Upper lobe of left lung (tissue), 6 donors: ENCODE data around the gene MSI2. TPM values are rescaled to one million over a fixed set of nuclear protein-coding genes. Genes with fewer than 3 reads are reported as not detected.

Source experiments
- ATAC-seq, 2 donors: fragments of 200-7000 bp; cut with Tn5 transposase; one replicate each; pipeline ENCODE4 v1.9.1; 2022; ENCODE audit warnings: mild to moderate bottlenecking in 2 of 2, moderate library complexity in 2 of 2; ENCODE audit not compliant: low FRiP score in 2 of 2
- DNase-seq, 2 donors: peaks; one replicate each; pipeline ENCODE4 v3.0.0-alpha.2; 2019 to 2020
- H3K27ac ChIP-seq, 4 donors: fragments of 200-600 bp; sonication (generic); one replicate each; pipeline ENCODE4 v1.5.1; 2016 to 2019
- H3K27me3 ChIP-seq, 4 donors: fragments of 200-600 bp; sonication (generic); one replicate each; pipeline ENCODE4 v1.5.1; 2017 to 2019
- H3K36me3 ChIP-seq, 4 donors: fragments of 200-600 bp; sonication (generic); one replicate each; pipeline ENCODE4 v1.5.1; 2016 to 2019
- H3K4me1 ChIP-seq, 4 donors: fragments of 200-600 bp; sonication (generic); one replicate each; pipeline ENCODE4 v1.5.1; 2018 to 2019
- H3K4me3 ChIP-seq, 4 donors: fragments of 200-600 bp; sonication (generic); one replicate each; pipeline ENCODE4 v1.5.1; 2017 to 2019; ENCODE audit warnings: mild to moderate bottlenecking in 2 of 4, moderate library complexity in 1 of 4
- H3K9me3 ChIP-seq, 4 donors: fragments of 200-600 bp; sonication (generic); one replicate each; pipeline ENCODE4 v1.5.1; 2018 to 2019
- EP300 ChIP-seq, 4 donors: sonication (generic); formaldehyde crosslinking; IDR thresholded peaks; one replicate each; pipeline ENCODE4 v1.5.1; 2017; ENCODE audit warnings: antibody characterized with exemption in 4 of 4, control low read depth in 2 of 4
- POLR2A ChIP-seq, 4 donors: fragments of 450-650 bp; IDR thresholded peaks; one replicate each; pipeline ENCODE4 v1.5.1; 2016 to 2017; ENCODE audit warnings: antibody characterized with exemption in 4 of 4, mild to moderate bottlenecking in 2 of 4
- POLR2AphosphoS5 ChIP-seq, 2 donors: sonication (generic); formaldehyde crosslinking; IDR thresholded peaks; one replicate each; pipeline ENCODE4 v1.5.1; 2017; ENCODE audit warnings: antibody characterized with exemption in 2 of 2
- WGBS, 2 donors: methylation state at CpG; one replicate each; pipeline ENCODE4 v1.1.5; 2017 to 2018; 5-methylcytosine and 5-hydroxymethylcytosine counted together
- total RNA-seq, 6 donors: library from RNA; depleted of rRNA in 4 of 6; stranded (reverse); fragments of >200 nt in 4 of 6; gene quantifications; one replicate each; pipeline versions ENCODE4 v1.1.0 to v1.2.1, GENCODE V29; 2016 to 2021
- TF ChIP-seq, protein P1 (sequence below), 6 experiments: fragments of 450-650 bp in 4 of 6; fragments of 200-600 bp in 2 of 6; sonication (generic) in 2 of 6; IDR thresholded peaks; one replicate each; pipeline ENCODE4 v1.5.1; 2016 to 2019; ENCODE audit warnings: antibody characterized with exemption in 6 of 6
- donor health status: DM: no; HTN: no; CAD: no; lungs with moderate emphysema.
- donor health status: DM: no; HTN: yes; CAD: no; lungs with severe emphysema.

MSI2 gene
- total RNA-seq, 6 donors from 2014 or later = 20.1 to 44.0 (median 32.2) TPM

DNA sequence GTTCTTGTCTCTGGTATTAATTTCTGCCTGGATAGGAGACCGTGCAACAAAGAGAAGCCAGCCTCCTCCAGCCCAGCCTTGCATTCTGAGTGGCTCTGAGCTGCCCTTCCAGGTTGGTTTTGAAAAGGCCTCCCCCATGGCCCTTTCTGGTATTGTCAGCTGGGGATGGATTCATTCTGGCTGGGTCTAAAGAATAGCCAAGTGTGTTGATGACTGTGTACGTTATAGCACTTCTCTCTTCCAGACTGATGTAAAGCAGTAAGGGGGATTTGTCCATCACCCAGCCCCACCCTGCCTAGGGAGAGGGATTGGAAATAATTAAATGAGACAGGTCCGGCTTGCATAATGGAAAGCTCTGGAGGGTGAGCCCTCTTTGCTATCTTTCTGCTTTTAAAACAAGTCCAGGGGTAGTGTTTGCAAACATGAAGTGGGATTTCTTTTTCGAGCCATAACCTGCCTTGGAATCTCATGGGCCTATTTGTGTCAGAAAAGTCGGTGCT, 146.4 kb downstream of the MSI2 start:
- TF ChIP-seq POLR2A (IDR thresholded peaks at IDR 0.05) (no peak), EP300 (IDR thresholded peaks at IDR 0.05) (no peak), POLR2AphosphoS5 (IDR thresholded peaks at IDR 0.05) (no peak)
- TF ChIP-seq, protein P1, sequence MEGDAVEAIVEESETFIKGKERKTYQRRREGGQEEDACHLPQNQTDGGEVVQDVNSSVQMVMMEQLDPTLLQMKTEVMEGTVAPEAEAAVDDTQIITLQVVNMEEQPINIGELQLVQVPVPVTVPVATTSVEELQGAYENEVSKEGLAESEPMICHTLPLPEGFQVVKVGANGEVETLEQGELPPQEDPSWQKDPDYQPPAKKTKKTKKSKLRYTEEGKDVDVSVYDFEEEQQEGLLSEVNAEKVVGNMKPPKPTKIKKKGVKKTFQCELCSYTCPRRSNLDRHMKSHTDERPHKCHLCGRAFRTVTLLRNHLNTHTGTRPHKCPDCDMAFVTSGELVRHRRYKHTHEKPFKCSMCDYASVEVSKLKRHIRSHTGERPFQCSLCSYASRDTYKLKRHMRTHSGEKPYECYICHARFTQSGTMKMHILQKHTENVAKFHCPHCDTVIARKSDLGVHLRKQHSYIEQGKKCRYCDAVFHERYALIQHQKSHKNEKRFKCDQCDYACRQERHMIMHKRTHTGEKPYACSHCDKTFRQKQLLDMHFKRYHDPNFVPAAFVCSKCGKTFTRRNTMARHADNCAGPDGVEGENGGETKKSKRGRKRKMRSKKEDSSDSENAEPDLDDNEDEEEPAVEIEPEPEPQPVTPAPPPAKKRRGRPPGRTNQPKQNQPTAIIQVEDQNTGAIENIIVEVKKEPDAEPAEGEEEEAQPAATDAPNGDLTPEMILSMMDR (IDR thresholded peaks at IDR 0.05) = no peak
- no peak overlapping the region for H3K27ac ChIP-seq
- WGBS, 2 donors = 93 to 95% methylated on average over 5 of the region's 5 CpGs
- peaks cover 0 to 3% (median 0%) of the 10 kb centered on the region in 4 donors for H3K36me3 ChIP-seq
- no peaks in the 10 kb centered on the region for H3K27me3 ChIP-seq
- H3K4me1 ChIP-seq = peaks cover 0 to 7% (median 2%) of the 10 kb centered on the region in 4 donors
- no peak overlapping the region for H3K4me3 ChIP-seq
- no peaks in the 10 kb centered on the region for H3K9me3 ChIP-seq
- no peak for DNase-seq
- ATAC-seq = no peak

DNA sequence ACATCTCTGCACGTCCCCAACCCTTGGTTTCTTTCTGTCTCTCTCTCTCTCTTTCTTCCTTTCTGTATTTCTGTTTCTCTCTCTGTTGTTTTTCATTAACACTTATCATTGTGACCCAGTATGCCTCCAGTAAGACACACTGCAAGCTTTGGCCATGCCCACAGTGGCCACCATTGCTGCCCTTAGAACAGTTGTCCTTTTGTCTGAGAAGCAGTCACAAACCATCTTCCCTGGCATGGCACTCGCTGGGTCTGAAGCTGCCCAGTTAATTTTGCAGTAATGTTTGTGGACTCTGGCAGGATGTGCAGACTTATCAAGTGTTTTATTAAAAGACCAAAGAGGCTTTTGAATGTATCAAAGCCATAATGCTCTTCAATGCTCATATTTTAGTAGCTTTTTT, 146.9 kb downstream of the MSI2 start:
- Histone ChIP-seq H3K27me3 (no peaks in the 10 kb centered on the region), H3K4me3 (no peak overlapping the region), H3K36me3 (peaks cover 0 to 3% (median 0%) of the 10 kb centered on the region in 4 donors), H3K9me3 (no peaks in the 10 kb centered on the region), H3K27ac (no peak overlapping the region), H3K4me1 (peaks cover 0 to 12% (median 6%) of the 10 kb centered on the region in 4 donors)
- ATAC-seq = no peak
- TF ChIP-seq EP300 (IDR thresholded peaks at IDR 0.05) = no peak
- TF ChIP-seq POLR2AphosphoS5 (IDR thresholded peaks at IDR 0.05) = no peak
- TF ChIP-seq, protein P1 (IDR thresholded peaks at IDR 0.05) = no peak
- TF ChIP-seq POLR2A (IDR thresholded peaks at IDR 0.05) = no peak
- WGBS, 2 donors = 84 to 94% methylated on average over 2 of the region's 2 CpGs
- DNase-seq = no peak

DNA sequence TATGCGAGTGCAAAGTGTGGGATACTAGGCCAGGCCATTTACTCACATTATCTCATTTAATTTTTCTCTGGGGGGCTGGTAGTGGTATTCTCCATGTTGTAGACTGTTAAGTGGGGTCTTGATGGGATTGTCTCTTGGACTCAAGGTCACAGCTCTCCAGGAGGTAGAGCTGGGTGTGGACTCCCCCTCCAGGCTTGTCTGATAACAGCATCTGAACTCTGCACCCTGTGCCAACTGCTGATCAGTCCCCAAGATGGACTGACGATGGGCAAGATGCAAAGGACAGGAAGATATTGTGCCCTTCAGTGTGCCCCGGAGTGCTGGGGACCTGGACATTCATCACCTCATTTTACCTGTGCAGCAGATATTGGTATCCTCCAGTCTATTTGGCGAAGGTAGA, 147.8 kb downstream of the MSI2 start:
- TF ChIP-seq, protein P1 (IDR thresholded peaks at IDR 0.05) = no peak
- TF ChIP-seq POLR2A (IDR thresholded peaks at IDR 0.05) (no peak), EP300 (IDR thresholded peaks at IDR 0.05) (no peak), POLR2AphosphoS5 (IDR thresholded peaks at IDR 0.05) (no peak)
- DNase-seq (no peak), ATAC-seq (no peak)
- H3K36me3 ChIP-seq = peaks cover 0 to 3% (median 0%) of the 10 kb centered on the region in 4 donors
- H3K4me3 ChIP-seq = no peak overlapping the region
- WGBS, 2 donors = 93 to 96% methylated on average over 4 of the region's 4 CpGs
- no peaks in the 10 kb centered on the region for H3K27me3 ChIP-seq
- H3K9me3 ChIP-seq = no peaks in the 10 kb centered on the region
- peaks cover 0 to 14% (median 6%) of the 10 kb centered on the region in 4 donors for H3K4me1 ChIP-seq
- H3K27ac ChIP-seq = no peak overlapping the region

DNA sequence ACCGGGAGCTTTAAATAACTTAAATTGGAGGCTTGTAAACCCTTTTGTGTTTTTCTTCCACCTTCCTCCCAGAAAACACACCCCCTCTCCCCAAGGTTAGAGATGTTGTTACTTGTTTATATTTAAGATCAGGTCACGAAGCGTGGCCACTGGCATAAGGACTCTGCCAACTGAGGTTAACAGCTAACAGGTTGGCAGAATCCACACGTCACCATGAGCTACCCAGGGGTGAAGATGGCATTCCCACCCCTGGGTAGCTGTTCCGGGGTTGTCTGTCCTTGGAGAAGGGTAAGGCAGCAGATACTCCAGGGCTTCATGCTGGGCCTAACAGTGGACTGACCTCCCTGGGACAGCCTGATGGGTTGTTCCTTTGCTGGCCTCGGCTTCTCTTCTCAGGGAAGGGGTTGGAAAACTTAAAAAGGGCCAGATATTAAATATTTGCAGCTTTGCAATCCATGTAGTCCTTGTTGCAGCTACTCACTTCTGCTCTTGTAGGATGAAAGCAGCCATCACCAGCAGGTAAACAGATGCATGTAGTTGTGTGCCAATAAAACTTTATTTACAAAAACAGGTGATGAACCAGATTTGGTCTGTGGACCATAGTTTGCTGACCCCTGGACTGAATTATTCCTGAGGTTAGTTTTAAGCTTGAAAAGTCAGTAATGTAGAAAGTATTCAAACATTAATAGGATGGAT, 148.6 kb downstream of the MSI2 start:
- 89 to 97% methylated on average over 4 to 6 of the region's 6 CpGs for WGBS, 2 donors
- Histone ChIP-seq H3K36me3 (peaks cover 0 to 3% (median 0%) of the 10 kb centered on the region in 4 donors), H3K4me3 (no peak overlapping the region), H3K9me3 (no peaks in the 10 kb centered on the region), H3K4me1 (peaks cover 0 to 14% (median 6%) of the 10 kb centered on the region in 4 donors), H3K27me3 (no peaks in the 10 kb centered on the region), H3K27ac (no peak overlapping the region)
- DNase-seq (no peak), ATAC-seq (no peak)
- TF ChIP-seq EP300 (IDR thresholded peaks at IDR 0.05) (no peak), POLR2AphosphoS5 (IDR thresholded peaks at IDR 0.05) (no peak), POLR2A (IDR thresholded peaks at IDR 0.05) (no peak)
- TF ChIP-seq, protein P1 (IDR thresholded peaks at IDR 0.05) = no peak
